PC-9 (cell line): ENCODE results near the gene HFE. TPM values are rescaled to one million over a fixed set of nuclear protein-coding genes. Genes with fewer than 3 reads are reported as not detected.

Experiments
- BruUV-seq: library from RNA; stranded (reverse); fragments of 400-500 nt; replicated peaks from 2 replicates; lab custom pipeline; 2021; lab: Mats Ljungman, UMichigan
- CTCF ChIA-PET: fragments of 300-600 bp; sonication (Branson Sonifier 250); formaldehyde crosslinking; loops from one replicate; lab custom pipeline; 2022; ENCODE audit warnings: antibody characterized with exemption; lab: Charles Lee
- POLR2A ChIA-PET: fragments of 300-600 bp; sonication (Branson Sonifier 250); formaldehyde crosslinking; loops from one replicate; lab custom pipeline; 2022; ENCODE audit warnings: antibody characterized with exemption; ENCODE audit not compliant: unreplicated experiment; lab: Charles Lee
- DNase-seq, 2 experiments: peaks; one replicate each; pipeline versions ENCODE4 v3.0.0 to v3.0.0-alpha.2; 2015 to 2022; ENCODE audit warnings: mixed read lengths in 1 of 2
- H2AFZ ChIP-seq: fragments of 200-600 bp; sonication (generic); 2 replicates; pipeline ENCODE4 v1.8.1; 2017; ENCODE audit warnings: antibody characterized with exemption
- H3F3A ChIP-seq: fragments of 200-600 bp; sonication (generic); 2 replicates; pipeline ENCODE4 v1.8.1; 2017; ENCODE audit warnings: antibody characterized with exemption, mild to moderate bottlenecking, low read depth; ENCODE audit not compliant: insufficient read depth
- H3K27ac ChIP-seq: fragments of 200-600 bp; sonication (generic); 2 replicates; pipeline ENCODE4 v1.6.1; 2016; ENCODE audit warnings: mixed run types
- H3K27me3 ChIP-seq: fragments of 200-600 bp; sonication (generic); 2 replicates; pipeline ENCODE4 v1.6.1; 2016; ENCODE audit warnings: low read depth, mixed run types; ENCODE audit not compliant: insufficient read depth
- H3K36me3 ChIP-seq: fragments of 200-600 bp; sonication (generic); 2 replicates; pipeline ENCODE4 v1.6.1; 2016; ENCODE audit warnings: low read depth, mixed run types
- H3K4me1 ChIP-seq: fragments of 200-600 bp; sonication (generic); replicated peaks from 2 replicates; pipeline ENCODE4 v1.6.1; 2016; ENCODE audit warnings: mixed run types; ENCODE audit not compliant: insufficient read depth
- H3K4me2 ChIP-seq: fragments of 200-600 bp; sonication (generic); 2 replicates; pipeline ENCODE4 v1.6.1; 2017; ENCODE audit warnings: mixed run types
- H3K4me3 ChIP-seq: fragments of 200-600 bp; sonication (generic); 2 replicates; pipeline ENCODE4 v1.6.1; 2016; ENCODE audit warnings: mixed run types
- H3K79me2 ChIP-seq: fragments of 200-600 bp; sonication (generic); 2 replicates; pipeline ENCODE4 v1.6.1; 2017; ENCODE audit warnings: low read depth, mixed run types
- H3K9me2 ChIP-seq: fragments of 200-600 bp; sonication (generic); 2 replicates; pipeline ENCODE4 v1.8.1; 2017; ENCODE audit warnings: mild to moderate bottlenecking; ENCODE audit not compliant: insufficient read depth
- H3K9me3 ChIP-seq: fragments of 200-600 bp; sonication (generic); 2 replicates; pipeline ENCODE4 v1.8.1; 2016; ENCODE audit warnings: low read depth; ENCODE audit not compliant: insufficient read depth
- H4K20me1 ChIP-seq: fragments of 200-600 bp; sonication (generic); 2 replicates; pipeline ENCODE4 v1.8.1; 2017; ENCODE audit not compliant: insufficient read depth
- CTCF ChIP-seq: fragments of 200-600 bp; sonication (generic); conservative IDR thresholded peaks from 2 replicates; pipeline ENCODE4 v1.6.1; 2017; ENCODE audit warnings: mixed run types, antibody characterized with exemption, mild to moderate bottlenecking, moderate library complexity
- EZH2 ChIP-seq: fragments of 200-600 bp; sonication (generic); IDR thresholded peaks from 2 replicates; pipeline ENCODE4 v1.8.0; 2017; ENCODE audit warnings: antibody characterized with exemption, low read depth
- intact Hi-C: fragments of 100-400 bp; cut with micrococcal nuclease; formaldehyde crosslinking; loops from one replicate; pipeline ENCODE4 v1.10.0; 2022; ENCODE audit not compliant: unreplicated experiment
- total RNA-seq: library from RNA; stranded (reverse); gene quantifications from 2 replicates; pipeline ENCODE4 v1.2.3, GENCODE V29; 2021

The HFE gene
- total RNA-seq, 1 experiment from 2014 or later = 46.0 TPM

- peak; percentile 55 to 92 for DNase-seq
- TSS peak; percentile 97 for BruUV-seq
- TF ChIP-seq CTCF = no peak
- TF ChIP-seq EZH2 = no peak
- peak overlapping the region; percentile 73 for H2AFZ ChIP-seq
- peak overlapping the region; percentile 77 for H3K27ac ChIP-seq
- peaks cover 19% of the 10 kb centered on the region; the same call in 1 of the 2 replicates for H3F3A ChIP-seq
- H4K20me1 ChIP-seq = no peaks in the 10 kb centered on the region
- H3K36me3 ChIP-seq = no peaks in the 10 kb centered on the region
- no peaks in the 10 kb centered on the region for H3K9me2 ChIP-seq
- no peaks in the 10 kb centered on the region for H3K79me2 ChIP-seq
- H3K4me2 ChIP-seq = peak overlapping the region; percentile 82
- intact Hi-C loops = no loop called here
- POLR2A ChIA-PET = interaction anchor here (0.5 to 2.1 kb wide), 18 partner anchors 9 to 339 kb away, joined by 3 to 33 read pairs (median 4); partner anchors contain the start of gene BTN2A2
- no peaks in the 10 kb centered on the region for H3K27me3 ChIP-seq
- H3K9me3 ChIP-seq = no peaks in the 10 kb centered on the region
- H3K4me3 ChIP-seq = peak overlapping the region; percentile 59
- CTCF ChIA-PET = interaction anchor here (0.5 to 0.7 kb wide), 2 partner anchors 60 to 1072 kb away, joined by 3 read pairs; a partner anchor contains a TSS
- H3K4me1 ChIP-seq = peaks cover 12% of the 10 kb centered on the region; the same call in 1 of the 2 replicates
These were observed 43.7 kb upstream of the HFE start for GRCh38 chr6:26043384-26044139.

- Histone ChIP-seq H3K4me1 (peaks cover 21% of the 10 kb centered on the region; the same call in 1 of the 2 replicates), H3K9me2 (no peaks in the 10 kb centered on the region), H3K27ac (peak overlapping the region; percentile 77), H3K9me3 (no peaks in the 10 kb centered on the region), H2AFZ (peak overlapping the region; percentile 73), H3F3A (peaks cover 19% of the 10 kb centered on the region; the same call in 1 of the 2 replicates), H3K27me3 (no peaks in the 10 kb centered on the region), H4K20me1 (no peaks in the 10 kb centered on the region), H3K36me3 (no peaks in the 10 kb centered on the region), H3K4me3 (peak overlapping the region; percentile 59), H3K79me2 (no peaks in the 10 kb centered on the region), H3K4me2 (peak overlapping the region; percentile 82)
- peak in 1 of 2 experiments; percentile 21 for DNase-seq
- ChIA-PET CTCF (interaction anchor here (0.7 kb wide), 1 partner anchor 59 kb away, joined by 3 read pairs; a partner anchor contains a TSS), POLR2A (interaction anchor here (0.6 to 2.1 kb wide), 21 partner anchors 10 to 338 kb away, joined by 3 to 33 read pairs (median 5); partner anchors contain the start of gene BTN2A2)
- TF ChIP-seq CTCF = no peak
- TSS peak; percentile 62 for BruUV-seq
- intact Hi-C loops = loop anchor here (1.0 kb wide), 1 partner anchor 11 kb away; no protein-coding TSS in a partner anchor
These were observed 42.8 kb upstream of the HFE start for GRCh38 chr6:26044140-26045064.
